Fibroblast of mammary gland (primary cell): Measurements from ENCODE around the gene NANS.
"Not testable (repeated sequence)": the region's sequence is repeated elsewhere in the genome, so short reads cannot be mapped to it uniquely, and the experiment has no call there.

Experiments used
- DNase-seq: peaks from one replicate; pipeline ENCODE4 v3.0.0-alpha.2; 2010; ENCODE audit warnings: low read depth
- H3K4me3 ChIP-seq: 2 replicates; pipeline ENCODE4 v1.5.1; 2011; ENCODE audit warnings: low read depth, mild to moderate bottlenecking, low read length, moderate library complexity; ENCODE audit not compliant: control insufficient read depth
- CTCF ChIP-seq: conservative IDR thresholded peaks from 2 replicates; pipeline ENCODE4 v1.5.1; 2011; ENCODE audit warnings: low read depth, low read length, inconsistent platforms; ENCODE audit not compliant: control insufficient read depth, insufficient read depth

Gene NANS

DNA sequence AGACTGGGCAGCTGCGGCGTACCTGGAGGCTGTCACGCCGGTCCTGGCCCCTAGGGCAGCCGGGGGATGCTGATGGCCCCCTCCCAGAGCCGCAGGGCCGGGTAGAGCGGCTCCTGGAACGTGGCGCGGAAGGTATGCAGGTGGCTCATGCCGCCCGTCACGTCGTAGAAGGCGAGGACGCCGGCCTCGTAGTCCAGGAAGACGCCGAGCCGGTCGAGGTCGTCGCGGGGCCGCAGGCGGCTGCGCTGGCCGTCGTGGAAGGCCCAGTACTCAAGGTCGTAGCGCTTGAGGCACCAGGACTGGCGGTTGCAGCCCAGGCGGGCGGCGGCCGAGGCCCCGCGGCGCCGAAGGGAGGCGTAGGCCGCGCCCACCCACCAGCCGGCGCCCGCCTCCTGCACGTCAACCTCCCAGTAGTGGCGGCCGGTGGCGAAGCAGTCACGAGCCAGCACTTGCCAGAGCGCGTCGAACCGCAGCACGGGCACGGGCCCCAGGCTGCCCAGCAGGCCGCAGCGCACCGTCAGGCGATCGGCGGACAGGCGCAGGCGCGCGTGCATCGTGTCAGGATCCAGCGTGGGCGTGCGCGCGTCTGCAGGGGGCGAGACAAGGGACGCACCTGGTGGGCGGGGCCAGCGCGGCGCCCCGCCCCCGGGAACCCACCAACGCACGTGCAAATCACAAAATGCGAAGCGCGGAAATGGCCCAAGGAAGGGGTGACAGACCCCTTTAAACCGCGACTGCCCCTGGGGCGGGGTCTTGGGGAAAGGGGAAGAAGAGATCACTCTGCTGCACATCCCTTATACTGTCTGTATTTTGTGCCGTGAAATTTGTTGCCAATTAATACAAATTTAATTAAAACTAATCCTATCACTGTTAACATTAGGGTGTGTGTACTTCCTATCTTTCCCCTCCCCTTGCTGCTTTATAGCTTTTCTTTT lies 31.2 kb downstream of the NANS start:
- H3K4me3 ChIP-seq: peak overlapping the region; percentile 6
- no peak for TF ChIP-seq CTCF

GRCh38 chr9:98090674-98091073 lies 34.1 kb downstream of the NANS start:
- peak; percentile 7 for TF ChIP-seq CTCF
- DNase-seq, H3K4me3 ChIP-seq: not testable (repeated sequence)

More for the DNA sequence above, 31.2 kb downstream of the NANS start:
- DNase-seq: peak; percentile 64

DNA sequence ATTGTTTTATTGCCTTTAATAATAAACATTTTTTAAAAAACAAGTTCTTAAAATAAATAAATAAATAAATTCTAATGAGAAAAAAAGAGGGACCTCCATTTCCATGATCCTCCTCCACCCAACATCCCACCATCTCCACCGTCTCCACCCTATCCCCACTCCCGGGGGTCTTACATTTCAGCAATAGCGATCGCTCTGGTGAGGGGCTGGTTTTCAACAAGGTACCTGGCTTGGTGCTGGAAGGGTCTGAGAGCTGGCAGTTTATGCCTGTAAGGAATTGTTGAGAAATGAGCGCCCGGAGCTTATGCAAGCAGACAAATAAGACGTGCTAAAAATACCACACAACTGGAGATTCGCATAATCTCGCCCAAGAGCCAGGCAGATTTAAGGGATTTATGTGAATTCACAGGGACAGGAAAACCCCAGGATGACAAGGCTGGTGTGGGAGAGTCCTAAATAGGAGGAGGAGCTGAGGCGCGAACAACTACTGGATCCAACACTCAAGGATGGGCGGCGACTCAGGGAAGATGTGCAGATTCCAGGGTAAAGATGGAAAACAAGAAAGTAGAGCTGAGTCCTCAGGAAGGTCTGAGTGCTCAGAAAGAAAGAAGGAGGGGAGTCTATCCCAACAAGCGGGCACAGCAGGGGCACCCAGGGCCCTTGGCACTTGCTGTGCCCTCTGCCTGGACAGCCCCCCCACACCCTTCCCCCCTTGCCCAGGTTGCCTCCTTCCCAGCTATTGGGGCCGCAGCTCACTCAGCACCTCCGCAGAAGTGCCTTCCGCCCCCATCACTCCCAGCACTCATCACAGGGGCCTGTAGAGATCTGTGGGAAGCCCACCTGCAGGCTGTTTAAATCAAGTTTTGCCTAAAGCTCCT lies 35.4 kb downstream of the NANS start:
- no peak for TF ChIP-seq CTCF
- peak; percentile 45 for DNase-seq
- H3K4me3 ChIP-seq: no peak overlapping the region

- DNase-seq: no peak
- H3K4me3 ChIP-seq: no peak overlapping the region
Observed at GRCh38 chr9:98092613-98092931, 36.0 kb downstream of the NANS start.

GRCh38 chr9:98094316-98094715 lies 37.8 kb downstream of the NANS start:
- no peak for DNase-seq
- H3K4me3 ChIP-seq: no peak overlapping the region
- TF ChIP-seq CTCF: no peak

More at GRCh38 chr9:98092613-98092931, 36.0 kb downstream of the NANS start:
- no peak for TF ChIP-seq CTCF

DNA sequence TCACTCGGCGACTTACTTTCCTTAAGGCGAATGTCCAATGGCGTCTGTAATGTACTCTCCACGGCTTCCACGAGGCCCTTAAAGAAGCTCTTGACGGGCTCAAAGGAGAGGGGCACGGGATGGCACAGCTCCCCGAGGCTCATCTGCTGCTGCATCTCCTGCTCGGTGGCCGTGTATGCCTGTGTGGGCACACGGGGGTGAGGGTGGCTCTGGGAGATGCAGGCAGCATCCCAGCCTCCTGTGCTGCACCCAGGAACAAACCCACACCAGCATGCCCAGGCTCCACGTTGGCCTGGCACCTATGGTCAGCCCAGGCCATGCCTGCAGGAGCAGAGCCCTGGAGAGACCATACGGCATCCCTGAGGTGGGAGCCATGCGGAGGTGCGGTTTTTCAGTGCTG lies 38.3 kb downstream of the NANS start:
- no peak overlapping the region for H3K4me3 ChIP-seq
- DNase-seq: no peak
- no peak for TF ChIP-seq CTCF
